Stomach (tissue), 9 donors: Measurements from ENCODE around the gene BAIAP3. TPM values are rescaled to one million over a fixed set of nuclear protein-coding genes. Genes with fewer than 3 reads are reported as not detected.

Source experiments
- DNase-seq, 2 donors: peaks; one replicate each; pipeline versions ENCODE4 v3.0.0 to v3.0.0-alpha.2; 2013 to 2019
- H3K27ac ChIP-seq, 5 donors: fragments of 200-600 bp in 4 of 5; sonication (generic) in 4 of 5; one replicate each; pipeline ENCODE4 v1.5.1; 2013 to 2019; ENCODE audit warnings: mild to moderate bottlenecking in 1 of 5, moderate library complexity in 1 of 5
- H3K27me3 ChIP-seq, 3 donors: fragments of 200-600 bp; sonication (generic); one replicate each; pipeline ENCODE4 v1.5.1; 2017 to 2019; ENCODE audit warnings: mixed run types in 1 of 3
- H3K36me3 ChIP-seq, 4 donors: fragments of 200-600 bp; sonication (generic); 1 replicate in 3 of 4; 2 replicates in 1 of 4; pipeline ENCODE4 v1.5.1; 2016 to 2019
- H3K4me1 ChIP-seq, 4 donors: fragments of 200-600 bp; sonication (generic); one replicate each; pipeline ENCODE4 v1.5.1; 2016 to 2019
- H3K4me3 ChIP-seq, 4 donors: fragments of 200-600 bp; sonication (generic) in 3 of 4; one replicate each; pipeline ENCODE4 v1.5.1; 2016 to 2019; ENCODE audit warnings: mild to moderate bottlenecking in 1 of 4
- H3K9me3 ChIP-seq, 4 donors: fragments of 200-600 bp; sonication (generic); one replicate each; pipeline ENCODE4 v1.5.1; 2016 to 2019
- EP300 ChIP-seq: sonication (generic); formaldehyde crosslinking; IDR thresholded peaks from one replicate; pipeline ENCODE4 v1.6.1; 2017; ENCODE audit warnings: antibody characterized with exemption
- POLR2A ChIP-seq, 4 donors: fragments of 450-650 bp; IDR thresholded peaks; one replicate each; pipeline ENCODE4 v1.6.1; 2016; ENCODE audit warnings: antibody characterized with exemption in 4 of 4, control low read depth in 2 of 4, mild to moderate bottlenecking in 1 of 4, moderate library complexity in 1 of 4
- POLR2AphosphoS5 ChIP-seq, 3 donors: sonication (generic); formaldehyde crosslinking; IDR thresholded peaks; one replicate each; pipeline ENCODE4 v1.6.1; 2016; ENCODE audit warnings: antibody characterized with exemption in 3 of 3
- WGBS, 5 donors: extraction: QIAGEN DNeasy Blood & Tissue Kit in 3 of 5; methylation state at CpG; one replicate each; pipeline versions ENCODE4 v1.1.5 to v1.1.7; 2013 to 2018; 5-methylcytosine and 5-hydroxymethylcytosine counted together
- intact Hi-C: fragments of 100-400 bp; cut with DNase I; formaldehyde crosslinking; loops from one replicate; pipeline ENCODE4 v1.15.1; 2023; ENCODE audit warnings: low total_unique reads
- polyA plus RNA-seq, 3 donors: library from polyadenylated mRNA; stranded (reverse); fragments of 200-250 nt; gene quantifications; one replicate each; pipeline ENCODE4 v1.2.3, GENCODE V29; 2013
- total RNA-seq, 5 donors: library from RNA; depleted of rRNA; stranded (reverse); fragments of >200 nt; gene quantifications; one replicate each; pipeline versions ENCODE4 v1.1.0 to v1.2.3, GENCODE V29; 2014 to 2016
- TF ChIP-seq, protein P1 (sequence below), 7 experiments: fragments of 450-650 bp in 4 of 7; fragments of 200-600 bp in 3 of 7; sonication (generic) in 3 of 7; IDR thresholded peaks; one replicate each; pipeline ENCODE4 v1.5.1; 2016 to 2019; ENCODE audit warnings: antibody characterized with exemption in 7 of 7, control low read depth in 2 of 7, mild to moderate bottlenecking in 1 of 7
- donor health status: healthy with polysubstance abuse.
- donor health status: Bipolar disorder and iron deficiency.
- donor health status: healthy.

BAIAP3 gene
- total and polyA plus RNA-seq, 8 donors: 1.5 to 94.7 (median 4.2) TPM

DNA sequence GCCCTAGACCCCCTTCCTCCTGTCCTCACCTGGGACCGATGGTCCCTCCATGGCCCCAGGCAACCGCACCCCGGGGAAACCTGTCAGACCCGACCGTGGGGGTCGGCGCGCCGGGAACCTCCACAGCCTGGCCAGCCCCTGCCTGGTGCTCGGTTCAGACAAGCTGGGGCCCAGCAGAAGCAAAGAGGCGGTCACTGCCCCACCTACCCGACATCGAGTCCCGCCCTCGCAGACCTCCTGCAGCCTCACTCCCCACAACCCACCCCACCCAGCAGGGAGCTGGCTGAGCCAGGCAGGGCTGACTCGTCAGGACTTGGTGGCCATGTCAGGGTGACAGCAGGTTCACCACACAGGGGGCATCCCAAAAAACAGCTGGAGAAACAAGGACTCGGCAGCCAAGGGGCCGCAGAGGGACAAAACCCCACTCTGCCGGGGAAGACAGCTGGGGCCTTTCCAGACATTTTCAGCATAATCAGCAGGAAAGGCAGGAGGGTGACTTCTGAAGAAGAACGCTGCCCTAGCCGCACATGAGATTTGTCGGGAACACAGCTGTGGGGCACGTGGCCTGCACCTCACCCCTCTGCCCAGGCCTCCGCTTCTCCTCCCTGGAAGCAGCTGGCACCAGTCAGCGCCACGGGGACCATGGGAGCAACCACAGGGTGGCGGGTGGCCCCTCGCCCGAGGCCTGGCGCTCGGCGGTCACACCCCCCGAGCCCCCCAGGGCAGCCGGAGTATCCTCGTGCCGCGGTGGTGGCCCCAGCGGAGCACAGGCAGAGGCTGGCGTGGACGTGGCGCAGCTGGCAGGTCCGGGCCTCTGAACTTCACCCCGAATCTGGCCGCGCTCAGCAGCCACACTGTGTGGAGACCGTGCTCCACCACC is 41.2 kb downstream of the BAIAP3 start:
- WGBS, 5 donors: 91 to 94% (median 92%) methylated on average over 6 to 46 of the region's 46 CpGs
- TF ChIP-seq POLR2A (IDR thresholded peaks at IDR 0.05): no peak
- TF ChIP-seq, protein P1, sequence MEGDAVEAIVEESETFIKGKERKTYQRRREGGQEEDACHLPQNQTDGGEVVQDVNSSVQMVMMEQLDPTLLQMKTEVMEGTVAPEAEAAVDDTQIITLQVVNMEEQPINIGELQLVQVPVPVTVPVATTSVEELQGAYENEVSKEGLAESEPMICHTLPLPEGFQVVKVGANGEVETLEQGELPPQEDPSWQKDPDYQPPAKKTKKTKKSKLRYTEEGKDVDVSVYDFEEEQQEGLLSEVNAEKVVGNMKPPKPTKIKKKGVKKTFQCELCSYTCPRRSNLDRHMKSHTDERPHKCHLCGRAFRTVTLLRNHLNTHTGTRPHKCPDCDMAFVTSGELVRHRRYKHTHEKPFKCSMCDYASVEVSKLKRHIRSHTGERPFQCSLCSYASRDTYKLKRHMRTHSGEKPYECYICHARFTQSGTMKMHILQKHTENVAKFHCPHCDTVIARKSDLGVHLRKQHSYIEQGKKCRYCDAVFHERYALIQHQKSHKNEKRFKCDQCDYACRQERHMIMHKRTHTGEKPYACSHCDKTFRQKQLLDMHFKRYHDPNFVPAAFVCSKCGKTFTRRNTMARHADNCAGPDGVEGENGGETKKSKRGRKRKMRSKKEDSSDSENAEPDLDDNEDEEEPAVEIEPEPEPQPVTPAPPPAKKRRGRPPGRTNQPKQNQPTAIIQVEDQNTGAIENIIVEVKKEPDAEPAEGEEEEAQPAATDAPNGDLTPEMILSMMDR (IDR thresholded peaks at IDR 0.05): no peak
- TF ChIP-seq POLR2AphosphoS5 (IDR thresholded peaks at IDR 0.05): no peak
- TF ChIP-seq EP300: no peak
- intact Hi-C loops: no loop called here

DNA sequence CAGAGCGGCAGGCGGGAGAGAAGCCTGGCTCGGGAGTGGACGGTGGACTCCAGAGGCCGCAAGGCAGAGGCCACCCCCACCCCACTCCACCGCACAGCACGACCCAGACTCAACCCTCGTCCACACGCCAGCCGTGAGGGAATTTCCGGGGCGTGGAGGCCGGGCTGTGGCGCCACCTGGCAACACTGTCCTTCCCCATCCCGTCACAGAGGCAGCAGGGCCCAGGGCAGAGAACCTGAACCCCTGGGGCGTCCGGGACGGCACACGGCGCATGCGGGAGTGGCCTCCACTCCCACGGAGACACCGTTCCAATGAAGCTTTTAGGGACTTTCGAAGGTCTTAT is 41.8 kb downstream of the BAIAP3 start:
- no peak for DNase-seq
- Histone ChIP-seq H3K9me3 (no peaks in the 10 kb centered on the region), H3K36me3 (peaks cover 17 to 56% (median 51%) of the 10 kb centered on the region in 4 donors), H3K4me1 (peaks cover 20 to 27% (median 26%) of the 10 kb centered on the region in 4 donors), H3K27ac (no peak overlapping the region), H3K4me3 (no peak overlapping the region), H3K27me3 (no peaks in the 10 kb centered on the region)
- 82 to 94% (median 90%) methylated on average over 14 to 24 of the region's 24 CpGs for WGBS, 5 donors
- TF ChIP-seq POLR2AphosphoS5 (IDR thresholded peaks at IDR 0.05): no peak
- no peak for TF ChIP-seq EP300
- TF ChIP-seq POLR2A (IDR thresholded peaks at IDR 0.05): no peak
- TF ChIP-seq, protein P1 (IDR thresholded peaks at IDR 0.05): no peak
- intact Hi-C loops: no loop called here

More for the DNA sequence above, 41.2 kb downstream of the BAIAP3 start:
- Histone ChIP-seq H3K27me3 (no peaks in the 10 kb centered on the region), H3K27ac (no peak overlapping the region), H3K36me3 (peaks cover 23 to 62% (median 56%) of the 10 kb centered on the region in 4 donors), H3K4me1 (peaks cover 14 to 21% (median 20%) of the 10 kb centered on the region in 4 donors), H3K9me3 (no peaks in the 10 kb centered on the region), H3K4me3 (no peak overlapping the region)
- no peak for DNase-seq

DNA sequence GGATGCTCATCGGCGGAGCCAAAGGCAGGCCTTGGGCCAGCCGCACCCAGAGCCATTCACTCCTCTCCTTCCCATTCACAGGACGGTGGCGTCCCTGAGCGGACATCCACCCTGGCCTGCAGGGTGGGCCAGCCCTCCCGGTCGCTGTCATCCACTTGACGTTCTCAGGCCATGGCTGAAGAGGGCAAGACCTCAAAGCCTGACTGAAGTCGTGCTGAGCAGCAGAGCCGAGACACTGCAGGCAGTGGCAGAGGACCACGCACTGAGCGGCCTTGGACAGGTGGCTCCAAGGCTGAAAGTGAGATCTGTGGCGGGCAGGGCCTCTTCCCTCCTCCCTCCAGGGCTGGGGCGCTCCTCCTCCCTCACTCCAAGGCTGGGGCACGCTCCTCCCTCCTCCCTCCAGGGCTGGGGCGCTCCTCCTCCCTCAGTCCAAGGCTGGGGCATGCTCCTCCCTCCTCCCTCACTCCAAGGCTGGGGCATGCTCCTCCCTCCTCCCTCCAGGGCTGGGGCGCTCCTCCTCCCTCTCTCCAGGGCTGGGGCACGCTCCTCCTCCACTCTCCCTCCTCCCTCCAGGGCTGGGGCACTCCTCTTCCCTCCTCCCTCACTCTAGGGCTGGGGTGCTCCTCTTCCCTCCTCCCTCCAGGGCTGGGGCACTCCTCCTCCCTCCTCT is 42.4 kb downstream of the BAIAP3 start:
- no peaks in the 10 kb centered on the region for H3K27me3 ChIP-seq

More for the DNA sequence above, 42.4 kb downstream of the BAIAP3 start:
- no peak overlapping the region for H3K4me3 ChIP-seq
- H3K4me1 ChIP-seq: peaks cover 20 to 28% (median 27%) of the 10 kb centered on the region in 4 donors
- no peak for DNase-seq
- H3K27ac ChIP-seq: no peak overlapping the region
- TF ChIP-seq, protein P1 (IDR thresholded peaks at IDR 0.05): no peak
- no peak for TF ChIP-seq EP300
- TF ChIP-seq POLR2A (IDR thresholded peaks at IDR 0.05): no peak
- TF ChIP-seq POLR2AphosphoS5 (IDR thresholded peaks at IDR 0.05): no peak
- WGBS, 5 donors: 92 to 95% (median 93%) methylated on average over 3 to 19 of the region's 19 CpGs
- H3K9me3 ChIP-seq: no peaks in the 10 kb centered on the region
- H3K36me3 ChIP-seq: peaks cover 17 to 54% (median 48%) of the 10 kb centered on the region in 4 donors
- intact Hi-C loops: no loop called here
